Measurements from ENCODE around the gene GUSB. TPM values are rescaled to one million over a fixed set of nuclear protein-coding genes. Genes with fewer than 3 reads are reported as not detected.
"Not testable (repeated sequence)": the region's sequence is repeated elsewhere in the genome, so short reads cannot be mapped to it uniquely, and the experiment has no call there.

Gene GUSB
- total RNA-seq, 4 donors from 2014 or later: 23.6 to 39.9 (median 32.5) TPM

DNA sequence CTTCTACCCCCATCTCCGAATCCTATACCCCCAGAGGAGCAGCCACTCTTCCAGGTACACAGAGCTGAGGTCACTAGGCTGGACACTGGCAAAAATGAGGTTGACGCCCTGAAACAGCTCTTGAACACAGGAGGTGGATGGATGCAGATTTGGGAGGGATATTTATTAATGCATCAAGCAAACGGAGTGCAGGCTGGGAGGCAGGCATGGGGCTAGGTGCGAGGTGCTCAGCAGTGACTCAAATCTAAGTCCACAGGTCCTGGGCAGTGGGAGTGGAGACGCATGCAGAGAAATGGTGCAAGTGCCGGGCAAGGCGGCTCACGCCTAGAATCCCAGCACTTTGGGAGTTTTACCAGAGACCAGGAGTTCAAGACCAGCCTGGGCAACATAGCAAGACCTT, 11.0 kb downstream of the GUSB start:
- H3K27ac ChIP-seq: no peak overlapping the region
- no peak overlapping the region for H3K4me3 ChIP-seq
- 93 to 94% methylated on average over 8 of the region's 8 CpGs for WGBS, 2 donors
- H3K9me3 ChIP-seq: no peaks in the 10 kb centered on the region
- H3K4me1 ChIP-seq: no peaks in the 10 kb centered on the region
- no peak for TF ChIP-seq POLR2A (IDR thresholded peaks at IDR 0.05)
- TF ChIP-seq EP300 (IDR thresholded peaks at IDR 0.05): no peak
- TF ChIP-seq, protein P1, sequence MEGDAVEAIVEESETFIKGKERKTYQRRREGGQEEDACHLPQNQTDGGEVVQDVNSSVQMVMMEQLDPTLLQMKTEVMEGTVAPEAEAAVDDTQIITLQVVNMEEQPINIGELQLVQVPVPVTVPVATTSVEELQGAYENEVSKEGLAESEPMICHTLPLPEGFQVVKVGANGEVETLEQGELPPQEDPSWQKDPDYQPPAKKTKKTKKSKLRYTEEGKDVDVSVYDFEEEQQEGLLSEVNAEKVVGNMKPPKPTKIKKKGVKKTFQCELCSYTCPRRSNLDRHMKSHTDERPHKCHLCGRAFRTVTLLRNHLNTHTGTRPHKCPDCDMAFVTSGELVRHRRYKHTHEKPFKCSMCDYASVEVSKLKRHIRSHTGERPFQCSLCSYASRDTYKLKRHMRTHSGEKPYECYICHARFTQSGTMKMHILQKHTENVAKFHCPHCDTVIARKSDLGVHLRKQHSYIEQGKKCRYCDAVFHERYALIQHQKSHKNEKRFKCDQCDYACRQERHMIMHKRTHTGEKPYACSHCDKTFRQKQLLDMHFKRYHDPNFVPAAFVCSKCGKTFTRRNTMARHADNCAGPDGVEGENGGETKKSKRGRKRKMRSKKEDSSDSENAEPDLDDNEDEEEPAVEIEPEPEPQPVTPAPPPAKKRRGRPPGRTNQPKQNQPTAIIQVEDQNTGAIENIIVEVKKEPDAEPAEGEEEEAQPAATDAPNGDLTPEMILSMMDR (IDR thresholded peaks at IDR 0.05): no peak
- peaks cover 3 to 100% (median 45%) of the 10 kb centered on the region in 3 donors for H3K36me3 ChIP-seq
- no peaks in the 10 kb centered on the region for H3K27me3 ChIP-seq
- DNase-seq (ENCODE audit: low spot score in 2 of 2): no peak

GRCh38 chr7:65968256-65969185, 13.5 kb downstream of the GUSB start:
- whole genome bisulfite sequencing, 2 donors: 91 to 93% methylated on average over 26 of the region's 26 CpGs
- no peak overlapping the region for H3K27ac ChIP-seq
- no peak for DNase-seq (ENCODE audit: low spot score in 2 of 2)
- no peaks in the 10 kb centered on the region for H3K27me3 ChIP-seq
- H3K9me3 ChIP-seq: no peaks in the 10 kb centered on the region
- H3K4me1 ChIP-seq: no peaks in the 10 kb centered on the region
- TF ChIP-seq POLR2A (IDR thresholded peaks at IDR 0.05) (no peak), EP300 (IDR thresholded peaks at IDR 0.05) (no peak)
- TF ChIP-seq, protein P1 (IDR thresholded peaks at IDR 0.05): no peak
- H3K36me3 ChIP-seq: peaks cover 0 to 100% (median 43%) of the 10 kb centered on the region in 3 donors
- no peak overlapping the region for H3K4me3 ChIP-seq

DNA sequence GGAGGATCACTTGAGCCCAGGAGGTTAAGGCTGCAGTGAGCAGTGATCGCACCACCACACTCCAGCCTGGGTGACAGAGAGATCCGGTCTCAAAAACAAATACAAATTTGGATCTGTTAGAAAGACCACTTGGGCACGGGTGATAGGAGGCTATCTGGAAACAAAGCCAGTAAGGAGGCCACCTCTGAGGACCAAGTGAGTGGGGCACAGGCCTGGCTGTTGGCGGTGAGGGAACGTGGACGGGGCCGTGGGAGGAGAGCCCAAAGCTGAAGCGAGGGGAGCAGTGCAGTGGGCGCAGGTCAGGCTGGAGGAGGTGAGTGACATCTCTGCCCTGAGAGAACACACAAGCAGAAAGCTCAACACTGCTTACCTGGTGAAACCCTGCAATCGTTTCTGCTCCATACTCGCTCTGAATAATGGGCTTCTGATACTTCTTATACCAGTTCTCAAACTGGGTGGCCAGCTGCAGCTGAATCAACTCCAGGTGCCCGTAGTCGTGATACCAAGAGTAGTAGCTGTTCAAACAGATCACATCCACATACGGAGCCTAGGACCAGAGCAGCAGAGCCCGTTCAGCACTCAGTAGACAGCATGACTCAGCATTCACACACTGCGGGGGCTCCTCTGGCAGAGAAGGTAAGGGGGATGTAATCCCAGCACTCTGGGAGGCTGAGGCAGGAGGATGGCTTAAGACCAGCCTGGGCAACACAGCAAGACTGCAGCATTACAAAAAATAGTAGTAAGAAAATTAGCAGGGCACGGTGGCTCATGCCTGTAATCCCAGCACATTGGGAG, 14.5 kb downstream of the GUSB start:
- peaks cover 0 to 100% (median 43%) of the 10 kb centered on the region in 3 donors for H3K36me3 ChIP-seq
- no peaks in the 10 kb centered on the region for H3K4me1 ChIP-seq
- no peak for TF ChIP-seq EP300 (IDR thresholded peaks at IDR 0.05)
- TF ChIP-seq POLR2A (IDR thresholded peaks at IDR 0.05): no peak
- H3K4me3 ChIP-seq: no peak overlapping the region
- H3K9me3 ChIP-seq: no peaks in the 10 kb centered on the region
- no peaks in the 10 kb centered on the region for H3K27me3 ChIP-seq
- H3K27ac ChIP-seq: no peak overlapping the region
- no peak for DNase-seq (ENCODE audit: low spot score in 2 of 2)
- WGBS, 2 donors: 90 to 93% methylated on average over 17 of the region's 17 CpGs

- Histone ChIP-seq H3K9me3 (no peaks in the 10 kb centered on the region), H3K4me1 (no peaks in the 10 kb centered on the region), H3K4me3 (no peak overlapping the region), H3K27me3 (no peaks in the 10 kb centered on the region), H3K36me3 (peaks cover 0 to 100% (median 46%) of the 10 kb centered on the region in 3 donors), H3K27ac (no peak overlapping the region)
- 94 to 95% methylated on average over 6 of the region's 6 CpGs for WGBS, 2 donors
- TF ChIP-seq POLR2A (IDR thresholded peaks at IDR 0.05) (no peak), EP300 (IDR thresholded peaks at IDR 0.05) (no peak)
- TF ChIP-seq, protein P1 (IDR thresholded peaks at IDR 0.05): no peak
- no peak for DNase-seq (ENCODE audit: low spot score in 2 of 2)
Observed at GRCh38 chr7:65966146-65966545, 15.9 kb downstream of the GUSB start.

DNA sequence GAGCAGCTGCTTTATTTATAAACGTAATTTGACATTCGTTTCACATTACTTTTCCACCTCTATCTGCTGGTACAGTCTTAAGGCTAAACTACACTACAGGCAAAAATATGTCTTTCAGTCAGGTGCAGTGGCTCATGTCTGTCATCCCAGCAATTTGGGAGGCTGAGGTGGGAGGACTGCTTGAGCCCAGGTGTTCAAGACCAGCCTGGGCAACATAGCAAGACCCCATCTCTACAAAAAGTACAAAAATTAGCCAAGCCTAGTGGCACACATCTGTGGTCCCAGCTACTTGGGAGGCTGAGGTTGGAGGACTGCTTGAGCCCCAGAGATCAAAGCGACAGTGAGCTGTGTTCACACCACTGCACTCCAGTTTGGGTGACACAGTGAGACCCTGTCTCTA, 17.3 kb downstream of the GUSB start:
- not testable (repeated sequence) for H3K9me3 ChIP-seq
- peaks cover 0 to 100% (median 37%) of the 10 kb centered on the region in 3 donors for H3K36me3 ChIP-seq

GRCh38 chr7:65962033-65962432, 20.0 kb downstream of the GUSB start:
- Histone ChIP-seq H3K9me3 (no peaks in the 10 kb centered on the region), H3K27ac (no peak overlapping the region), H3K4me3 (no peak overlapping the region), H3K27me3 (no peaks in the 10 kb centered on the region), H3K4me1 (no peaks in the 10 kb centered on the region), H3K36me3 (peaks cover 0 to 97% (median 25%) of the 10 kb centered on the region in 3 donors)
- DNase-seq (ENCODE audit: low spot score in 2 of 2): no peak
- 89 to 95% methylated on average over 6 of the region's 6 CpGs for WGBS, 2 donors
- TF ChIP-seq, protein P1 (IDR thresholded peaks at IDR 0.05): no peak
- TF ChIP-seq POLR2A (IDR thresholded peaks at IDR 0.05): no peak
- TF ChIP-seq EP300 (IDR thresholded peaks at IDR 0.05): no peak

More for the DNA sequence above, 17.3 kb downstream of the GUSB start:
- WGBS, 2 donors: 92 to 93% methylated on average over 3 of the region's 3 CpGs
- not testable (repeated sequence) for H3K4me3 ChIP-seq; H3K27ac ChIP-seq; H3K27me3 ChIP-seq; DNase-seq (ENCODE audit: low spot score in 2 of 2); H3K4me1 ChIP-seq

All from tibial nerve (tissue), 4 donors.